Stimulated activated CD8-positive, alpha-beta memory T cell treated with anti-CD3 and anti-CD28 coated beads, Interleukin-7, amount 100 ng/mL, for 24 hours (primary cell): ENCODE measurements around the gene GAPT.

Source experiments
- DNase-seq: peaks from one replicate; pipeline ENCODE4 v3.0.0-alpha.2; 2020; ENCODE audit warnings: low read depth

GAPT gene

DNA sequence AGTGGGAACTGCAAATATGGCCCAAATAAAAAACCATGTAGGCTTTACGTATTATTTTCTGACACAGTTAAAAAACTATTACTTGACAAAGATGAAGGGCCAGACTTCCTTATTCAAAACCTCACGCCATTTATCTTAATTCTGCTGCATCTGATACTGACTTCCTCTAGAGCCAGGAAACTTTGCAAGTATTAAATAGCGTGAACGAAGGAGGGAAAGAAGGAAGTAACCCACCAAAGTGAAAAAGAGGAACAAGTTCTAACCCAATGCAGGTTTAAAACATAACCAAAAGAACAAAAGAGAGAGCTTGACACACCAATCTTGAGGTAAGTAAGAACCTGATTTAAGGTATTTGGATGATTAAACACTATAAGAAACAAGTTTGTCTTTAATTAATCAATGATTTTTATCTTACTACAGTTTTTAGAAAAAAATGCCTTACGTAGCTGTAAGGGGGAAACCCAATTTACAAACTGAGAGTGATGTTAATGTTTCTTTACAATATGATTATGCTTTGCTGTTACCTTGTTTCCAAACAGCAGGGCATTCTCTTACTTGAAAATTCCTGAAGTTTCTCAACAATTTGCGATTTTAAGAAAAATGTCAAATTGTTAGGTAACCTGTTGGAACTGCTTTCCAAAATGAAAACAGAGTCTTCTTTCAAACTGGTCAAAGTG is at the start of gene GAPT:
TSS of gene GAPT (plus strand) at position 220 of the 677 bp plus-strand sequence. CDS start 3,102 bp downstream, outside the sequence.
- DNase-seq, result no peak

GRCh38 chr5:58444805-58445204 is 46.4 kb upstream of the GAPT start:
- no peak for DNase-seq

GRCh38 chr5:58446024-58446423 is 45.2 kb upstream of the GAPT start:
- DNase-seq, result no peak

DNA sequence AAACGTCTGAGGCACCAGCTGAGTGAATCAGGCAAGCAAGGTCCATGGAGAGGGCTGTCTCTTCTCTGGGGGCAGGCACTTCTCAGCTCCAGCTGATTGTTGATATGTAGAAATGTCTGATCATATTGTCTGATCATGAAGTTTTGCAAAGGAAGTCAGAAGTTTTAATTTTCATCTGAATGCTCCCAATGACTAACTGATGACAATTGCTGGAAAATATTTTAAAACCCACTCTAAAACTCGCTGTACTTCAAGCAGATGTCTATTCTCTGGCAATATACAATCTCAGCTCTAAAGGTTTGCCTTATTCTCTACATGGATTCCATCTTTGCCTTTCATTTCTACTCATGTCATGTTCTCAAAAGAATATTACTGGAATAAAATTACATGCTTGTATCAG is 44.0 kb upstream of the GAPT start:
- no peak for DNase-seq

GRCh38 chr5:58450018-58450417 is 41.2 kb upstream of the GAPT start:
- DNase-seq, result no peak

DNA sequence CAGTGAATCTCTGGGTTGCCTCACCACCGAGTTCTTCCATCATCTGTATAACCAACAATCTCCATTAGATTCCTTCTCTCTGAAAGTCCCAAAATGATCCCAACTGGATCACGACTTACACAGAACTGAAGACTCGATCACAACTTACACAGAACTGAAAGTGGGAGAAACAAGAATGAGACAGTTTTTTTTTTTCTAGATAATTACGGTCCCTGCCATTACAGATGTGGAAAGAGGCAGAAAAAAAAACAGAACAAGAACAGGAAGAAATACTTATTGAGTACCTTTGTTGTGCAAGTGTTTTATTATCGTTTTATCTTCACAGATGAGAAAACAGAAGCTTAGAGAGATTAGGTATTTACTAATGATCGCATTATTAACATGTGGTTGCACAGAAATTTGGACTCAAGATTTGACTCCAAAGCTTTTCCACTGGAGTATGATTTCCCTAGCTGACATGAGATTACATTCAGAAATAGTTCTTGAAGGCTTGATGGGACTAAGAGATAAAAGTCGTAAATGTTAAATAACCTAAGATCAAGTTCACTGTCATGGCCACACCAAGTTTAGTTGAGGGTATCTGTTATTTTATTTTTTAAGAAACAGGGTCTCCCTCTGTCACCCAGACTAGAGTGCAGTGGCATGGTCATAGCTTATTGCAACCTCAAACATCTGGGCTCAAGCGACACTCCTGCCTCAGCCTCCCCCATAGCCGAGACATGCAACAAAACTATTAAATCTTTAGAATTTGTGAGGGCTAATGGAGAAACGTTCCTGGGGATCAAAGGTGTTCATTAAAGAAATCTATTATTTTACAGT is 40.2 kb upstream of the GAPT start:
- DNase-seq, result no peak

- DNase-seq, result no peak
Measured at GRCh38 chr5:58451732-58452565, 39.3 kb upstream of the GAPT start.

- DNase-seq, result no peak
Measured at GRCh38 chr5:58452566-58453258, 38.5 kb upstream of the GAPT start.

GRCh38 chr5:58453306-58453705 is 37.9 kb upstream of the GAPT start:
- no peak for DNase-seq

DNA sequence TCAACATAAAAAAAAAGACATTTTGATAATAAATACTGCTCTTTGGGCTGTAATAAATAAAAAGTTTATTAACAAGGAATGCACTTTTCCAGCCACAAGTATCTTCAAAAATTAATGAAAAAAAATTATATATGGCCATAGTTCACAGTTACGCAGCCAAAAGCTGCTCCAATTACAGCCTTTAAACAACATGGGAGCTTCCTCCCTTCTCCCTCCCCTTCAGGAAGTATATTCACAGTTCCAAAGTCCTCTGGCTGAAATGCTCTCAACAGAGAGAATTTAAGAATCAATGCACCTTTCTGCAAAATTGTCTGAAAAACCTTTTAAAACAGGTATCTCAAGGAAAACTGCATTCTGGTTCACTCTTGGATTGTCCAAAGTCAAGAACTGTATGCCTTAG is 37.2 kb upstream of the GAPT start:
- no peak for DNase-seq

- DNase-seq, result no peak
Measured at GRCh38 chr5:58455066-58455465, 36.2 kb upstream of the GAPT start.

- DNase-seq, result no peak
Measured at GRCh38 chr5:58455480-58455879, 35.8 kb upstream of the GAPT start.

DNA sequence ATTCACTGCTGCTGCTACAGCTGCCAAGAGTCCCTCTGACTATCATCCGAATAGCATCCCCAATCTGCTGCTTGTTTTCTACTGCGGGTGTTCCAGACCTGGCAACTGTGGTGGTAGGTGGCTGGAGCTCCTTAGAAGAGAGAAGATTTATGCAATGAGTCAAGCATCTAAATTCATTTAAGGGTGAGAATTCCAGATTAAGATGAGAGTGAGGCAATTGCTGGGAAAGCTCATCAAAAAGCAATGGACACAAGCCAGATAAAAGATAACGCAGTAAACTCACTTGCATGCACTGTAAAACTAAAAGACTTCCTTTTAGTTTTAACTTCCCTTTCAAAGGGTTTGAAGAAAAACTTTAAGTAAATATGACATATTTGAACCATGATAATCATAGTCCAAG is 35.2 kb upstream of the GAPT start:
- DNase-seq, result no peak

GRCh38 chr5:58456486-58456885 is 34.7 kb upstream of the GAPT start:
- DNase-seq, result no peak

DNA sequence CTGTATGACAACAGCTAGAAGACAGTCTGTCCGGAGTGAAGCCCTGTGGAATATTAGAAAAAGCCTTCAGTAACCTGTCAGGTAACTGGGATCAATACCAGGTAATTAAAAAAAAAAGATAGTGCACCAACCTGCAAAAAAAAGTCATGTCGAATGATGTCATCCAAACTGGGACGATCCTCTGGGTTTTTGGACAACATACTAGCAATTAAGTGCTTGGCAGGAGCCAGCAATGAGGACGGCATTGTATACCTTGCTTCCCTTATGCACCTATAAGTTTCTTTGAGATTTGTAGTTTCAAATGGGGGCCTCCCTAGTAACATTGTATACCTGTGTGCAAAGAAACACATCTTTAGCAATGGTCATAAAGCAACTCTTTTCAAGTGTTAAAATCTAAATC is 34.2 kb upstream of the GAPT start:
- no peak for DNase-seq

DNA sequence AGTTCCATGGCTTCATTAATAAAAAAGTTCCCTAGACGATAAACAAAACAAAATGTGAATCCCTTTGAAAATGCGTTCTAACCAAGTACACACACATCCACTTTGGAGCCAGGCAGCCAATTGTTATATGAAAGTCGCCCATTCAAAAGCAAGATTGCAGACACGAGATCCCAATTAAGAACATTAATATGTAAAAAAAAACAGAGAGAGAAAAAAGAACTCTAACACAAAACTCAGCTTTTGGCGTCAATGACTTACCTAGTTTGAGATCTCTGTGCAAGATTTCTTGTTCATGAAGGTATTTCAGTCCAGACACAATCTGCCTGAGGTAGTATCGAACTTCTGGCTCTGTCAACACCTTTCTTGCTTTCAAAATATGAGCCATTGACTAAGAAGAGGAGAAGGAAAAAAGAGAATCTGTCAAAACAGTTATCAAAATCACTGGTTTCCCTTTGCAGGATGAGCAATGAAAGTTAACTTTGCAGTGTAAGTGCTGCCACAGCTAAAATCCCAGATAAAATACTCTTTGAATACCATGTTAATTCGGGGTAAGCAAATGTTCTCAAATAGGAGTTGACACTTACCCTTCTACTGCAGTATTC is 33.0 kb upstream of the GAPT start:
- no peak for DNase-seq

GRCh38 chr5:58458743-58459145 is 32.5 kb upstream of the GAPT start:
- no peak for DNase-seq

GRCh38 chr5:58459146-58460001 is 31.9 kb upstream of the GAPT start:
- no peak for DNase-seq

DNA sequence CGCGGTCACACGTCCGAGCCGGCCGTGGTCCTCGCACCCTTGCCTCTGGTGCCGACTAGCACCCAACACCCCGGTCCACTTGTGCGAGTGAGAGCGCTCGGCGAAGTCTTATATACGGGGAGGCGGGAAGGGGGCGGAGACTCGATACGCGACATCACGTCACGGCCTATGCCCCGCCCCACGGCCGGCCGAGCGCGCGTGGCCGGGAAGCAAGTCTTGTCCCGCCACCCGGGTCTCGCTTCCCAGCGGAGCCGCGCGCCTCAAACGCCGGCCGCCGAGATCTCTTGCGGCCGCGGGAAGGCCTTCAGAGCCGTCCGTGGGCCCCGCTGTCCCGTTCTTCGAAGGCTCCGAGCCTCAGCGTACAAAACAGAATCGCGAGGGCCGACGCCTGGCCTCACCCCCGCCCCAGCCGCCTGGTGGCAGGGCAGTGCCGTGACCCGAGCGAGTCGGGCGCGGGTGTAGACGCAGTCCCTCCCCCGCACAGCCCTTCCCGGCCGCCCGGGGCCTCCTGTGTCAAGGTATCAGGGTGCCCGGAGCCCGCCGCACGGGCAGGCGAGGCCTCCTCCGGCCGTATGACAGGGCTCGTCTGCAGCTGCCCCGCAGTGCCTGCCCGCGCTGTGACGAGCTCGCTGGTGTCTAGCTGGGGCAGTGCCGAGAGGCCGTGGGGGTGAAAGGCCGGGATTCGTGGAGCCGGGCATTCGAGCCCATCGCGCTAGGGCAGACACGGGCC is 31.1 kb upstream of the GAPT start, which contains the start of gene PLK2:
TSS of gene PLK2 (minus strand) at position 85 of the 730 bp plus-strand sequence. CDS start 127 bp downstream, outside the sequence.
- DNase-seq, result peak; percentile 77
